IMR-90 (cell line): Measurements from ENCODE around the gene AADACL3. TPM values are rescaled to one million over a fixed set of nuclear protein-coding genes. Genes with fewer than 3 reads are reported as not detected.

Experiments used
- ATAC-seq: fragments of 200-7000 bp; cut with Tn5 transposase; 2 replicates; pipeline ENCODE4 v1.9.1; 2020; ENCODE audit warnings: low read depth, mild to moderate bottlenecking, moderate library complexity
- BruUV-seq: library from RNA; stranded (reverse); fragments of 400-500 nt; replicated peaks from 2 replicates; lab custom pipeline; 2021; lab: Mats Ljungman, UMichigan
- CTCF ChIA-PET: fragments of 300-600 bp; formaldehyde crosslinking; extraction: SDS; loops from one replicate; lab custom pipeline; 2021; ENCODE audit warnings: antibody characterized with exemption; lab: Yijun Ruan, JAX
- POLR2A ChIA-PET: fragments of 300-600 bp; sonication (Branson Sonifier 250); formaldehyde crosslinking; loops from one replicate; lab custom pipeline; 2022; ENCODE audit warnings: antibody characterized with exemption; ENCODE audit not compliant: unreplicated experiment; lab: Charles Lee
- DNase-seq: peaks from one replicate; pipeline ENCODE4 v3.0.0; 2013
- H2AFZ ChIP-seq: replicated peaks from 2 replicates; pipeline ENCODE3; 2013; ENCODE audit warnings: low read length, mild to moderate bottlenecking; ENCODE audit not compliant: poor library complexity
- H2AK5ac ChIP-seq: 2 replicates; pipeline ENCODE4 v1.6.1; 2013; ENCODE audit warnings: low read depth, low read length, inconsistent platforms
- H2AK9ac ChIP-seq: replicated peaks from 2 replicates; pipeline ENCODE3; 2013; ENCODE audit warnings: mild to moderate bottlenecking, low read depth, low read length, moderate library complexity; ENCODE audit not compliant: poor library complexity
- H2BK120ac ChIP-seq: 2 replicates; pipeline ENCODE4 v1.6.1; 2013; ENCODE audit warnings: low read depth, low read length, inconsistent platforms
- H2BK15ac ChIP-seq: 3 replicates; pipeline ENCODE4 v1.6.1; 2013; ENCODE audit warnings: low read depth, low read length, inconsistent platforms
- H2BK20ac ChIP-seq: 2 replicates; pipeline ENCODE4 v1.6.1; 2013; ENCODE audit warnings: low read depth, mild to moderate bottlenecking, inconsistent platforms, low read length, moderate library complexity
- H2BK5ac ChIP-seq: 2 replicates; pipeline ENCODE4 v1.6.1; 2013; ENCODE audit warnings: mild to moderate bottlenecking, low read depth, low read length, inconsistent platforms; ENCODE audit not compliant: poor library complexity, severe bottlenecking
- H3K14ac ChIP-seq: replicated peaks from 2 replicates; pipeline ENCODE4 v1.6.1; 2013; ENCODE audit warnings: low read depth, low read length, inconsistent platforms
- H3K18ac ChIP-seq: 2 replicates; pipeline ENCODE4 v1.6.1; 2013; ENCODE audit warnings: low read depth, low read length, control low read depth
- H3K23ac ChIP-seq: 2 replicates; pipeline ENCODE4 v1.6.1; 2013; ENCODE audit warnings: low read depth, low read length, inconsistent platforms
- H3K27ac ChIP-seq: 2 replicates; pipeline ENCODE4 v1.5.1; 2013; ENCODE audit warnings: mild to moderate bottlenecking, control low read depth, low read length; ENCODE audit not compliant: insufficient read depth
- H3K27me3 ChIP-seq: 2 replicates; pipeline ENCODE4 v1.6.1; 2013; ENCODE audit warnings: low read length; ENCODE audit not compliant: control insufficient read depth, insufficient read depth
- H3K36me3 ChIP-seq: 2 replicates; pipeline ENCODE4 v1.6.1; 2013; ENCODE audit warnings: low read length, mixed read lengths; ENCODE audit not compliant: control insufficient read depth, insufficient read depth
- H3K4ac ChIP-seq: 2 replicates; pipeline ENCODE4 v1.6.1; 2013; ENCODE audit warnings: low read depth, low read length, inconsistent platforms
- H3K4me1 ChIP-seq: 2 replicates; pipeline ENCODE4 v1.6.1; 2013; ENCODE audit warnings: low read length, mixed read lengths; ENCODE audit not compliant: control insufficient read depth, insufficient read depth
- H3K4me2 ChIP-seq: 2 replicates; pipeline ENCODE4 v1.6.1; 2013; ENCODE audit warnings: low read depth, mild to moderate bottlenecking, control low read depth, low read length, moderate library complexity
- H3K4me3 ChIP-seq: 2 replicates; pipeline ENCODE4 v1.5.1; 2013; ENCODE audit warnings: low read depth, mild to moderate bottlenecking, control low read depth, low read length, moderate library complexity; ENCODE audit not compliant: insufficient read depth
- H3K56ac ChIP-seq: 2 replicates; pipeline ENCODE4 v1.6.1; 2013; ENCODE audit warnings: low read length, inconsistent platforms; ENCODE audit not compliant: insufficient read depth; ENCODE audit errors: extremely low read depth
- H3K79me1 ChIP-seq, 2 experiments: 2 replicates each; pipeline ENCODE4 v1.6.1; 2013; ENCODE audit warnings: low read length in 2 of 2, inconsistent platforms in 1 of 2, low read depth in 1 of 2
- H3K9ac ChIP-seq: 2 replicates; pipeline ENCODE4 v1.6.1; 2013; ENCODE audit warnings: low read depth, low read length, control low read depth
- H3K9me1 ChIP-seq: 2 replicates; pipeline ENCODE4 v1.6.1; 2013; ENCODE audit warnings: low read length, inconsistent platforms; ENCODE audit not compliant: insufficient read depth
- H3K9me3 ChIP-seq: 2 replicates; pipeline ENCODE4 v1.6.1; 2013; ENCODE audit warnings: low read length; ENCODE audit not compliant: control insufficient read depth, insufficient read depth
- H4K20me1 ChIP-seq: 2 replicates; pipeline ENCODE4 v1.6.1; 2013; ENCODE audit warnings: low read length, inconsistent platforms; ENCODE audit not compliant: insufficient read depth
- H4K5ac ChIP-seq: 2 replicates; pipeline ENCODE4 v1.6.1; 2013; ENCODE audit warnings: mild to moderate bottlenecking, low read depth, low read length, control low read depth
- H4K8ac ChIP-seq, 2 experiments: 2 replicates each; pipeline ENCODE4 v1.6.1; 2013; ENCODE audit warnings: low read depth in 2 of 2, low read length in 2 of 2, control low read depth in 1 of 2, inconsistent platforms in 1 of 2
- H4K91ac ChIP-seq: 2 replicates; pipeline ENCODE4 v1.6.1; 2013; ENCODE audit warnings: low read depth, low read length, inconsistent platforms; ENCODE audit not compliant: insufficient read depth
- BHLHE40 ChIP-seq: fragments of 150-350 bp; IDR thresholded peaks from 2 replicates; pipeline ENCODE4 v1.6.1; 2016; ENCODE audit warnings: mild to moderate bottlenecking, low read depth, low read length
- POLR2A ChIP-seq: IDR thresholded peaks from 2 replicates; pipeline ENCODE4 v1.6.1; 2012; ENCODE audit warnings: mild to moderate bottlenecking, low read depth, low read length
- SMC3 ChIP-seq: fragments of 150-350 bp; IDR thresholded peaks from 2 replicates; pipeline ENCODE4 v1.6.1; 2016; ENCODE audit warnings: low read depth, mild to moderate bottlenecking, antibody characterized with exemption, low read length, moderate library complexity
- WGBS, 2 experiments: methylation state at CpG; one replicate each; pipeline versions ENCODE4 v1.1.5 to v1.1.7; 2013; ENCODE audit warnings: missing lambda C conversion rate in 2 of 2; ENCODE audit not compliant: insufficient read length in 1 of 2; ENCODE audit errors: extremely low coverage in 2 of 2; 5-methylcytosine and 5-hydroxymethylcytosine counted together
- dilution Hi-C: fragments of 300-500 bp; cut with HindIII; formaldehyde crosslinking; loops from one replicate; pipeline ENCODE4 v1.14.3; 2018; ENCODE audit warnings: low sequenced_read_pairs; ENCODE audit not compliant: unreplicated experiment
- in situ Hi-C: fragments of 300-500 bp; cut with MboI; formaldehyde crosslinking; loops from 3 replicates; pipeline ENCODE4 v1.14.3; 2019; ENCODE audit warnings: low sequenced_read_pairs, inconsistent platforms, mixed read lengths
- intact Hi-C: fragments of 100-400 bp; cut with micrococcal nuclease; formaldehyde crosslinking; loops from 2 replicates; pipeline ENCODE4 v1.10.0; 2022
- polyA plus RNA-seq, 3 experiments: library from polyadenylated mRNA; depleted of rRNA; stranded (reverse); fragments of >200 nt; gene quantifications; 2 replicates each; pipeline ENCODE4 v1.2.3, GENCODE V29; 2012; ENCODE audit warnings: low replicate concordance in 1 of 3
- total RNA-seq: library from RNA; depleted of rRNA; stranded (reverse); fragments of >200 nt; gene quantifications from 2 replicates; pipeline ENCODE4 v1.2.3, GENCODE V29; 2012
- TF ChIP-seq, protein P1 (sequence below): fragments of 150-350 bp; IDR thresholded peaks from 2 replicates; pipeline ENCODE4 v1.6.1; 2016; ENCODE audit warnings: low read depth, mild to moderate bottlenecking, low read length, moderate library complexity, borderline replicate concordance

AADACL3 gene
- total and polyA plus RNA-seq, 2 of the 4 experiments (the other 2 are of a cell fraction) = not detected

DNA sequence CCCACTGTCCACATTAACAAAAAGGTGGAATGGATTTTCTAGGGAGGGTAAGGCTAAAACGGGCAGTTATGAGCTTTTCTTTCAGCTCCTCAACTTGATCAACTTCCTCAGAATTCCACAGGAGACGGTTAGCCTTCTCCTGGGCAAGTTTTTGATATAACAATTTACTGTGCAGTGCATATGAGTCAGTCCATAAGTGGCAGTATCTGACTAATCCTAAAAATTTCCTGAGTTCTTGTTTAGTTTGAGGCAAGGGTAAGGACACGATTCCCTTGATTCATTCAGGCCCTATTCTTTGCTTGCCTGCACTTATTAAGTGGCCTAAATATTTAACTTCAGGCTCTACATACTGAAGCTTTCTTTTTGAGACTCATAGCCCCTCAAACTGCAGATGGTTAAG is 6.2 kb upstream of the AADACL3 start:
- no peak for DNase-seq
- no peak overlapping the region for H3K18ac ChIP-seq
- no peaks in the 10 kb centered on the region for H4K20me1 ChIP-seq
- no peak overlapping the region for H3K9ac ChIP-seq
- H3K9me1 ChIP-seq = no peaks in the 10 kb centered on the region
- no peak overlapping the region for H3K27ac ChIP-seq
- H3K23ac ChIP-seq = no peak overlapping the region
- no peak for TF ChIP-seq SMC3
- no peak for TF ChIP-seq POLR2A
- TF ChIP-seq, protein P1, sequence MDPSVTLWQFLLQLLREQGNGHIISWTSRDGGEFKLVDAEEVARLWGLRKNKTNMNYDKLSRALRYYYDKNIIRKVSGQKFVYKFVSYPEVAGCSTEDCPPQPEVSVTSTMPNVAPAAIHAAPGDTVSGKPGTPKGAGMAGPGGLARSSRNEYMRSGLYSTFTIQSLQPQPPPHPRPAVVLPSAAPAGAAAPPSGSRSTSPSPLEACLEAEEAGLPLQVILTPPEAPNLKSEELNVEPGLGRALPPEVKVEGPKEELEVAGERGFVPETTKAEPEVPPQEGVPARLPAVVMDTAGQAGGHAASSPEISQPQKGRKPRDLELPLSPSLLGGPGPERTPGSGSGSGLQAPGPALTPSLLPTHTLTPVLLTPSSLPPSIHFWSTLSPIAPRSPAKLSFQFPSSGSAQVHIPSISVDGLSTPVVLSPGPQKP = no peak
- no peak for TF ChIP-seq BHLHE40
- in situ Hi-C loops (no loop called here), intact Hi-C loops (no loop called here), dilution Hi-C loops (no loop called here)
- H3K4ac ChIP-seq = no peak overlapping the region
- no CpG with 5 or more reads among the region's 3 CpGs for WGBS, 2 experiments
- no peak overlapping the region for H2BK120ac ChIP-seq
- ChIA-PET POLR2A (no interaction called here), CTCF (no interaction called here)
- BruUV-seq = no TSS peak
- H2AK5ac ChIP-seq = no peak overlapping the region
- no peaks in the 10 kb centered on the region for H3K27me3 ChIP-seq
- H2BK15ac ChIP-seq = no peak overlapping the region
- no peaks in the 10 kb centered on the region for H3K4me1 ChIP-seq
- no peak overlapping the region for H2AK9ac ChIP-seq
- no peak overlapping the region for H2BK20ac ChIP-seq
- H3K9me3 ChIP-seq = no peaks in the 10 kb centered on the region
- no peak overlapping the region for H2BK5ac ChIP-seq
- ATAC-seq = no peak
- no peaks in the 10 kb centered on the region for H3K36me3 ChIP-seq
- no peaks in the 10 kb centered on the region for H3K79me1 ChIP-seq
- H4K91ac ChIP-seq = no peak overlapping the region
- no peak overlapping the region for H3K14ac ChIP-seq
- H4K5ac ChIP-seq = no peak overlapping the region
- H3K4me2 ChIP-seq = no peak overlapping the region
- no peak overlapping the region for H2AFZ ChIP-seq
- H3K56ac ChIP-seq = no peak overlapping the region
- no peak overlapping the region for H3K4me3 ChIP-seq
- H4K8ac ChIP-seq = no peak overlapping the region
